GM23338 (cell line): Measurements from ENCODE around the gene CREB3L2. TPM values are rescaled to one million over a fixed set of nuclear protein-coding genes. Genes with fewer than 3 reads are reported as not detected.

ENCODE experiments used
- ATAC-seq: fragments of 200-7000 bp; cut with Tn5 transposase; 3 replicates; pipeline ENCODE4 v1.9.1; 2020
- DNase-seq: peaks from one replicate; pipeline ENCODE4 v3.0.0-alpha.2; 2015; ENCODE audit warnings: low spot score
- H2AFZ ChIP-seq: fragments of 200-600 bp; sonication (generic); 2 replicates; pipeline ENCODE4 v1.8.0; 2016; ENCODE audit warnings: antibody characterized with exemption, mild to moderate bottlenecking, moderate library complexity
- H3F3A ChIP-seq: fragments of 200-600 bp; sonication (generic); replicated peaks from 2 replicates; pipeline ENCODE4 v1.8.0; 2017; ENCODE audit warnings: antibody characterized with exemption, mixed run types, low read depth
- H3K27ac ChIP-seq: fragments of 200-600 bp; sonication (generic); 2 replicates; pipeline ENCODE4 v1.6.1; 2016; ENCODE audit warnings: low read depth
- H3K27me3 ChIP-seq: fragments of 200-600 bp; sonication (generic); 2 replicates; pipeline ENCODE4 v1.8.0; 2016; ENCODE audit warnings: mild to moderate bottlenecking, mixed run types, moderate library complexity; ENCODE audit not compliant: insufficient read depth
- H3K36me3 ChIP-seq: fragments of 200-600 bp; sonication (generic); 2 replicates; pipeline ENCODE4 v1.8.0; 2016; ENCODE audit warnings: mild to moderate bottlenecking; ENCODE audit not compliant: insufficient read depth
- H3K4me1 ChIP-seq: fragments of 200-600 bp; sonication (generic); 2 replicates; pipeline ENCODE4 v1.8.0; 2016; ENCODE audit warnings: mild to moderate bottlenecking, moderate library complexity; ENCODE audit not compliant: insufficient read depth
- H3K4me2 ChIP-seq: fragments of 200-600 bp; sonication (generic); 2 replicates; pipeline ENCODE4 v1.7.1; 2017; ENCODE audit warnings: mixed run types
- H3K4me3 ChIP-seq: fragments of 200-600 bp; sonication (generic); 2 replicates; pipeline ENCODE4 v1.6.1; 2016; ENCODE audit warnings: mixed run types
- H3K79me2 ChIP-seq: fragments of 200-600 bp; sonication (generic); replicated peaks from 2 replicates; pipeline ENCODE4 v1.8.0; 2017; ENCODE audit warnings: mild to moderate bottlenecking; ENCODE audit not compliant: insufficient read depth
- H3K9me2 ChIP-seq: fragments of 200-600 bp; sonication (generic); 2 replicates; pipeline ENCODE4 v1.8.0; 2017; ENCODE audit not compliant: insufficient read depth
- H4K20me1 ChIP-seq: fragments of 200-600 bp; sonication (generic); replicated peaks from 2 replicates; pipeline ENCODE4 v1.8.0; 2017; ENCODE audit warnings: mild to moderate bottlenecking; ENCODE audit not compliant: insufficient read depth
- H3K27ac Mint-ChIP-seq: 2 replicates; pipeline ENCODE4 v1.8.0; 2020; ENCODE audit warnings: inconsistent platforms, mild to moderate bottlenecking, moderate library complexity, mixed read lengths
- H3K27me3 Mint-ChIP-seq: 3 replicates; pipeline ENCODE4 v1.8.0; 2022; ENCODE audit warnings: low read depth, mild to moderate bottlenecking, moderate library complexity, mixed read lengths, inconsistent platforms; ENCODE audit not compliant: insufficient read depth, poor library complexity
- H3K36me3 Mint-ChIP-seq: 3 replicates; pipeline ENCODE4 v1.8.0; 2021; ENCODE audit warnings: low read depth, mild to moderate bottlenecking, inconsistent platforms, moderate library complexity, mixed read lengths
- H3K4me1 Mint-ChIP-seq: 3 replicates; pipeline ENCODE4 v1.8.0; 2020; ENCODE audit warnings: mild to moderate bottlenecking, inconsistent platforms, mixed read lengths
- H3K4me3 Mint-ChIP-seq: 3 replicates; pipeline ENCODE4 v1.8.0; 2021; ENCODE audit warnings: moderate library complexity, mild to moderate bottlenecking, inconsistent platforms, mixed read lengths
- H3K9me3 Mint-ChIP-seq: 3 replicates; pipeline ENCODE4 v1.8.0; 2020; ENCODE audit warnings: moderate library complexity, mild to moderate bottlenecking, inconsistent platforms, mixed read lengths
- CREB1 ChIP-seq: fragments of 250-450 bp; sonication (Bioruptor Pico); IDR thresholded peaks from 2 replicates; pipeline ENCODE4 v1.5.0; 2020; ENCODE audit warnings: low read depth, mild to moderate bottlenecking, moderate library complexity
- ETS1 ChIP-seq: IDR thresholded peaks from 2 replicates; pipeline ENCODE4 v1.6.1; 2016; ENCODE audit warnings: antibody characterized with exemption
- EZH2 ChIP-seq: fragments of 200-600 bp; sonication (generic); IDR thresholded peaks from one replicate; pipeline ENCODE4 v1.8.0; 2017; ENCODE audit warnings: antibody characterized with exemption, mild to moderate bottlenecking, low read depth; ENCODE audit not compliant: unreplicated experiment
- EZH2phosphoT487 ChIP-seq: fragments of 200-600 bp; sonication (generic); IDR thresholded peaks from one replicate; pipeline ENCODE4 v1.8.1; 2018; ENCODE audit warnings: antibody characterized with exemption; ENCODE audit not compliant: unreplicated experiment
- JUNB ChIP-seq: IDR thresholded peaks from one replicate; pipeline ENCODE4 v1.6.1; 2016; ENCODE audit warnings: antibody characterized with exemption; ENCODE audit not compliant: unreplicated experiment
- NANOG ChIP-seq: IDR thresholded peaks from 2 replicates; pipeline ENCODE4 v1.6.1; 2016; ENCODE audit warnings: antibody characterized with exemption, borderline replicate concordance
- POLR2AphosphoS5 ChIP-seq: IDR thresholded peaks from 2 replicates; pipeline ENCODE4 v1.6.1; 2016; ENCODE audit warnings: antibody characterized with exemption, low read depth
- STAT1 ChIP-seq: IDR thresholded peaks from one replicate; pipeline ENCODE4 v1.6.1; 2016; ENCODE audit warnings: antibody characterized with exemption; ENCODE audit not compliant: unreplicated experiment
- ZNF114 ChIP-seq: fragments of 250-450 bp; sonication (Bioruptor Pico); IDR thresholded peaks from 2 replicates; pipeline ENCODE4 v1.5.0; 2020; ENCODE audit warnings: mild to moderate bottlenecking, moderate library complexity
- ZNF331 ChIP-seq: fragments of 250-450 bp; sonication (Bioruptor Pico); IDR thresholded peaks from 2 replicates; pipeline ENCODE4 v1.5.0; 2020; ENCODE audit warnings: low read depth, mild to moderate bottlenecking, moderate library complexity
- polyA plus RNA-seq: library from polyadenylated mRNA; unstranded; fragments of >200 nt; fragmentation: Nextera tagmentation; extraction: Ambion mirVana; gene quantifications from 2 replicates; pipeline ENCODE4 v1.2.1, GENCODE V29; 2016
- total RNA-seq: library from RNA; depleted of rRNA; stranded (reverse); fragments of >200 nt; shearing (Covaris generic); gene quantifications from 2 replicates; pipeline ENCODE4 v1.2.3, GENCODE V29; 2014
- TF ChIP-seq, protein P1 (sequence below): IDR thresholded peaks from one replicate; pipeline ENCODE4 v1.6.1; 2018; ENCODE audit warnings: antibody characterized with exemption; ENCODE audit not compliant: unreplicated experiment
- TF ChIP-seq, protein P2 (sequence below): fragments of 250-450 bp; sonication (Bioruptor Pico); IDR thresholded peaks from 2 replicates; pipeline ENCODE4 v1.5.0; 2020; ENCODE audit warnings: mild to moderate bottlenecking, moderate library complexity
- TF ChIP-seq, protein P3 (sequence below), 2 experiments: fragments of 200-600 bp in 1 of 2; sonication (generic) in 1 of 2; conservative IDR thresholded peaks; 2 replicates each; pipeline versions ENCODE4 v1.5.1 to v1.6.1; 2016 to 2017; ENCODE audit warnings: antibody characterized with exemption in 2 of 2, low read depth in 2 of 2, mild to moderate bottlenecking in 2 of 2, moderate library complexity in 1 of 2

Gene CREB3L2
- total and polyA plus RNA-seq, 2 experiments from 2014 or later: 14.5 to 27.1 TPM

- Mint-ChIP-seq H3K9me3 (peaks cover 5% of the 10 kb centered on the region), H3K27me3 (peaks cover 3% of the 10 kb centered on the region), H3K36me3 (peaks cover 22% of the 10 kb centered on the region), H3K4me3 (no peak overlapping the region), H3K4me1 (peaks cover 17% of the 10 kb centered on the region), H3K27ac (no peak overlapping the region)
- 0 out of 2 replicates have a peak, but pooled peaks cover 3% of the 10 kb centered on the region for H3F3A ChIP-seq
- no peak overlapping the region for H3K4me3 ChIP-seq
- no peaks in the 10 kb centered on the region for H3K9me2 ChIP-seq
- H3K36me3 ChIP-seq: 0 out of 2 replicates have a peak, but pooled peaks cover 6% of the 10 kb centered on the region
- H3K4me1 ChIP-seq: peaks cover 14% of the 10 kb centered on the region
- no peak for DNase-seq
- peaks cover 96% of the 10 kb centered on the region for H3K79me2 ChIP-seq
- peaks cover 21% of the 10 kb centered on the region for H4K20me1 ChIP-seq
- ATAC-seq: no peak
- H3K27me3 ChIP-seq: no peaks in the 10 kb centered on the region
- TF ChIP-seq, protein P1, sequence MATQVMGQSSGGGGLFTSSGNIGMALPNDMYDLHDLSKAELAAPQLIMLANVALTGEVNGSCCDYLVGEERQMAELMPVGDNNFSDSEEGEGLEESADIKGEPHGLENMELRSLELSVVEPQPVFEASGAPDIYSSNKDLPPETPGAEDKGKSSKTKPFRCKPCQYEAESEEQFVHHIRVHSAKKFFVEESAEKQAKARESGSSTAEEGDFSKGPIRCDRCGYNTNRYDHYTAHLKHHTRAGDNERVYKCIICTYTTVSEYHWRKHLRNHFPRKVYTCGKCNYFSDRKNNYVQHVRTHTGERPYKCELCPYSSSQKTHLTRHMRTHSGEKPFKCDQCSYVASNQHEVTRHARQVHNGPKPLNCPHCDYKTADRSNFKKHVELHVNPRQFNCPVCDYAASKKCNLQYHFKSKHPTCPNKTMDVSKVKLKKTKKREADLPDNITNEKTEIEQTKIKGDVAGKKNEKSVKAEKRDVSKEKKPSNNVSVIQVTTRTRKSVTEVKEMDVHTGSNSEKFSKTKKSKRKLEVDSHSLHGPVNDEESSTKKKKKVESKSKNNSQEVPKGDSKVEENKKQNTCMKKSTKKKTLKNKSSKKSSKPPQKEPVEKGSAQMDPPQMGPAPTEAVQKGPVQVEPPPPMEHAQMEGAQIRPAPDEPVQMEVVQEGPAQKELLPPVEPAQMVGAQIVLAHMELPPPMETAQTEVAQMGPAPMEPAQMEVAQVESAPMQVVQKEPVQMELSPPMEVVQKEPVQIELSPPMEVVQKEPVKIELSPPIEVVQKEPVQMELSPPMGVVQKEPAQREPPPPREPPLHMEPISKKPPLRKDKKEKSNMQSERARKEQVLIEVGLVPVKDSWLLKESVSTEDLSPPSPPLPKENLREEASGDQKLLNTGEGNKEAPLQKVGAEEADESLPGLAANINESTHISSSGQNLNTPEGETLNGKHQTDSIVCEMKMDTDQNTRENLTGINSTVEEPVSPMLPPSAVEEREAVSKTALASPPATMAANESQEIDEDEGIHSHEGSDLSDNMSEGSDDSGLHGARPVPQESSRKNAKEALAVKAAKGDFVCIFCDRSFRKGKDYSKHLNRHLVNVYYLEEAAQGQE: no peak
- TF ChIP-seq NANOG (no peak), ZNF331 (CRISPR knock-in tag) (no peak), ETS1 (no peak), ZNF114 (CRISPR knock-in tag) (no peak), POLR2AphosphoS5 (no peak), CREB1 (CRISPR knock-in tag) (no peak), EZH2phosphoT487 (no peak), JUNB (no peak), STAT1 (no peak), EZH2 (no peak)
- TF ChIP-seq, protein P2, sequence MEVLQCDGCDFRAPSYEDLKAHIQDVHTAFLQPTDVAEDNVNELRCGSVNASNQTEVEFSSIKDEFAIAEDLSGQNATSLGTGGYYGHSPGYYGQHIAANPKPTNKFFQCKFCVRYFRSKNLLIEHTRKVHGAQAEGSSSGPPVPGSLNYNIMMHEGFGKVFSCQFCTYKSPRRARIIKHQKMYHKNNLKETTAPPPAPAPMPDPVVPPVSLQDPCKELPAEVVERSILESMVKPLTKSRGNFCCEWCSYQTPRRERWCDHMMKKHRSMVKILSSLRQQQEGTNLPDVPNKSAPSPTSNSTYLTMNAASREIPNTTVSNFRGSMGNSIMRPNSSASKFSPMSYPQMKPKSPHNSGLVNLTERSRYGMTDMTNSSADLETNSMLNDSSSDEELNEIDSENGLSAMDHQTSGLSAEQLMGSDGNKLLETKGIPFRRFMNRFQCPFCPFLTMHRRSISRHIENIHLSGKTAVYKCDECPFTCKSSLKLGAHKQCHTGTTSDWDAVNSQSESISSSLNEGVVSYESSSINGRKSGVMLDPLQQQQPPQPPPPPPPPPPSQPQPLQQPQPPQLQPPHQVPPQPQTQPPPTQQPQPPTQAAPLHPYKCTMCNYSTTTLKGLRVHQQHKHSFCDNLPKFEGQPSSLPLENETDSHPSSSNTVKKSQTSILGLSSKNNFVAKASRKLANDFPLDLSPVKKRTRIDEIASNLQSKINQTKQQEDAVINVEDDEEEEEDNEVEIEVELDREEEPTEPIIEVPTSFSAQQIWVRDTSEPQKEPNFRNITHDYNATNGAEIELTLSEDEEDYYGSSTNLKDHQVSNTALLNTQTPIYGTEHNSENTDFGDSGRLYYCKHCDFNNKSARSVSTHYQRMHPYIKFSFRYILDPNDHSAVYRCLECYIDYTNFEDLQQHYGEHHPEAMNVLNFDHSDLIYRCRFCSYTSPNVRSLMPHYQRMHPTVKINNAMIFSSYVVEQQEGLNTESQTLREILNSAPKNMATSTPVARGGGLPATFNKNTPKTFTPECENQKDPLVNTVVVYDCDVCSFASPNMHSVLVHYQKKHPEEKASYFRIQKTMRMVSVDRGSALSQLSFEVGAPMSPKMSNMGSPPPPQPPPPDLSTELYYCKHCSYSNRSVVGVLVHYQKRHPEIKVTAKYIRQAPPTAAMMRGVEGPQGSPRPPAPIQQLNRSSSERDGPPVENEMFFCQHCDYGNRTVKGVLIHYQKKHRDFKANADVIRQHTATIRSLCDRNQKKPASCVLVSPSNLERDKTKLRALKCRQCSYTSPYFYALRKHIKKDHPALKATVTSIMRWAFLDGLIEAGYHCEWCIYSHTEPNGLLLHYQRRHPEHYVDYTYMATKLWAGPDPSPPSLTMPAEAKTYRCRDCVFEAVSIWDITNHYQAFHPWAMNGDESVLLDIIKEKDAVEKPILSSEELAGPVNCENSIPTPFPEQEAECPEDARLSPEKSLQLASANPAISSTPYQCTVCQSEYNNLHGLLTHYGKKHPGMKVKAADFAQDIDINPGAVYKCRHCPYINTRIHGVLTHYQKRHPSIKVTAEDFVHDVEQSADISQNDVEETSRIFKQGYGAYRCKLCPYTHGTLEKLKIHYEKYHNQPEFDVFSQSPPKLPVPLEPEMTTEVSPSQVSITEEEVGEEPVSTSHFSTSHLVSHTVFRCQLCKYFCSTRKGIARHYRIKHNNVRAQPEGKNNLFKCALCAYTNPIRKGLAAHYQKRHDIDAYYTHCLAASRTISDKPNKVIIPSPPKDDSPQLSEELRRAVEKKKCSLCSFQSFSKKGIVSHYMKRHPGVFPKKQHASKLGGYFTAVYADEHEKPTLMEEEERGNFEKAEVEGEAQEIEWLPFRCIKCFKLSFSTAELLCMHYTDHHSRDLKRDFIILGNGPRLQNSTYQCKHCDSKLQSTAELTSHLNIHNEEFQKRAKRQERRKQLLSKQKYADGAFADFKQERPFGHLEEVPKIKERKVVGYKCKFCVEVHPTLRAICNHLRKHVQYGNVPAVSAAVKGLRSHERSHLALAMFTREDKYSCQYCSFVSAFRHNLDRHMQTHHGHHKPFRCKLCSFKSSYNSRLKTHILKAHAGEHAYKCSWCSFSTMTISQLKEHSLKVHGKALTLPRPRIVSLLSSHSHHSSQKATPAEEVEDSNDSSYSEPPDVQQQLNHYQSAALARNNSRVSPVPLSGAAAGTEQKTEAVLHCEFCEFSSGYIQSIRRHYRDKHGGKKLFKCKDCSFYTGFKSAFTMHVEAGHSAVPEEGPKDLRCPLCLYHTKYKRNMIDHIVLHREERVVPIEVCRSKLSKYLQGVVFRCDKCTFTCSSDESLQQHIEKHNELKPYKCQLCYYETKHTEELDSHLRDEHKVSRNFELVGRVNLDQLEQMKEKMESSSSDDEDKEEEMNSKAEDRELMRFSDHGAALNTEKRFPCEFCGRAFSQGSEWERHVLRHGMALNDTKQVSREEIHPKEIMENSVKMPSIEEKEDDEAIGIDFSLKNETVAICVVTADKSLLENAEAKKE (CRISPR knock-in tag): no peak
- TF ChIP-seq, protein P3, sequence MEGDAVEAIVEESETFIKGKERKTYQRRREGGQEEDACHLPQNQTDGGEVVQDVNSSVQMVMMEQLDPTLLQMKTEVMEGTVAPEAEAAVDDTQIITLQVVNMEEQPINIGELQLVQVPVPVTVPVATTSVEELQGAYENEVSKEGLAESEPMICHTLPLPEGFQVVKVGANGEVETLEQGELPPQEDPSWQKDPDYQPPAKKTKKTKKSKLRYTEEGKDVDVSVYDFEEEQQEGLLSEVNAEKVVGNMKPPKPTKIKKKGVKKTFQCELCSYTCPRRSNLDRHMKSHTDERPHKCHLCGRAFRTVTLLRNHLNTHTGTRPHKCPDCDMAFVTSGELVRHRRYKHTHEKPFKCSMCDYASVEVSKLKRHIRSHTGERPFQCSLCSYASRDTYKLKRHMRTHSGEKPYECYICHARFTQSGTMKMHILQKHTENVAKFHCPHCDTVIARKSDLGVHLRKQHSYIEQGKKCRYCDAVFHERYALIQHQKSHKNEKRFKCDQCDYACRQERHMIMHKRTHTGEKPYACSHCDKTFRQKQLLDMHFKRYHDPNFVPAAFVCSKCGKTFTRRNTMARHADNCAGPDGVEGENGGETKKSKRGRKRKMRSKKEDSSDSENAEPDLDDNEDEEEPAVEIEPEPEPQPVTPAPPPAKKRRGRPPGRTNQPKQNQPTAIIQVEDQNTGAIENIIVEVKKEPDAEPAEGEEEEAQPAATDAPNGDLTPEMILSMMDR (conservative IDR thresholded peaks at IDR 0.05; ENCODE audit: low read depth in 2 of 2): no peak
- H2AFZ ChIP-seq: no peak overlapping the region
- H3K4me2 ChIP-seq: no peak overlapping the region
- no peak overlapping the region for H3K27ac ChIP-seq
Observed at GRCh38 chr7:137969828-137970227, 32.1 kb downstream of the CREB3L2 start.
